ENCODE measurements around the gene C3orf49.
A peak's percentile ranks its signal among the peaks of the same experiment; 100 is the strongest.

The C3orf49 gene, protein sequence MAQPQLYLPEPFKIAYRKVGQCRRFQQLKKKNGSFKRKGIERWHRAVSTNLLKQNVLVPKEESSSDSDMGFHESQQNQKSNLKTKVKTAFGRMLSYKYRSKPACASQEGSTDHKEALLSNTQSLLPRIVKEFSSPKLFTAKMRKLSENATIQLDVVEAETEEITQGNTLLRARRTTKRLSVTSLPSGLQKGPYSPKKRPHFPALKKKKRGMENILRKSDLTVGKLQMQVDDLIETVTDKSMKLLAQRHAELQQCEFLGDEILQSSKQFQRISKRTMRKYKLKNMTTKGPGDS

GRCh38 chr3:63819151-63819398, at the start of gene C3orf49:
Gene C3orf49, plus strand, starts transcription at chr3:63819299. Its CDS starts 173 bp downstream, at chr3:63819472.
- DNase-seq (ENCODE audit: low read depth in 1 of 2, low spot score in 1 of 2): no peak

GRCh38 chr3:63774781-63775180, 44.3 kb upstream of the C3orf49 start:
- no peak for DNase-seq (ENCODE audit: low read depth in 1 of 2, low spot score in 1 of 2)

GRCh38 chr3:63779227-63779626, 39.9 kb upstream of the C3orf49 start:
- DNase-seq (ENCODE audit: low read depth in 1 of 2, low spot score in 1 of 2): no peak

- no peak for DNase-seq (ENCODE audit: low read depth in 1 of 2, low spot score in 1 of 2)
Measured at GRCh38 chr3:63791974-63792373, 27.1 kb upstream of the C3orf49 start.

DNA sequence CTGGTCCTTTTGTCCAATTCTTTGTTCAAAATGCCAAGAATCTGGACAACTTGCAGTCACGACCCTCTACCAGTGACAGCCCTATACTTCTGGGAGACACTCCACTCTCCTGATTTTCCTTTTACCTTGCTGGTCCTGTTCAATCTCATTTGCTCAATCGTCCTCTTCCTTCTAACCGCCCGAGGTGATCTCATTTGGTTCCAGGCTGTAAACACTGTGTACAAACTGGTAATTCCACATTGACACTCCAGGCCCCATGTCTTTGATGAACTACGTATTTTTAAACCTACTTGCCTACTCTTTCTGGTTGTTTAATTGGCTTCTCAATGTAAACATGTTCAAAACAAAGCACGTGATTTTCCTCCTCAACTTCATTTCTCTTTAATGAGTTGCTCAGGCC, 23.7 kb upstream of the C3orf49 start:
- DNase-seq (ENCODE audit: low read depth in 1 of 2, low spot score in 1 of 2): no peak

DNA sequence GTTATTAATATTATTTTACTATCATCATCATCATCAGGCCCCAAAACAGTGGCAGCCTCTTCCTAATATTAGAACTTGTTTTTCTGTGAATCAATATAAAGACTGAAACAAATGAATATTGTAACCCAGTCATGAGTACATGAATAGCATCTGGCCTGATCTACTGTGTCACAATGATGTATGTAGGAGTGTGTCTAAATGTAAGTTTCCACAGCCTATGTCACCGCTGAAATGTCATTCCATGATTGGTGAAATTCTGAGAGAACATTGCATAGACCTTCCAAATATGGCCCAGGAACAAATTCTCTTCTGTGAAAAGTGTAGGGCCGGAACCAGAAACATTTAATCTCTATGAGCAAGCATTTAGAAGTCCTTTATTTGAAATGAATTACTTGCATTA, 20.6 kb upstream of the C3orf49 start:
- DNase-seq (ENCODE audit: low read depth in 1 of 2, low spot score in 1 of 2): no peak

GRCh38 chr3:63798949-63799348, 20.1 kb upstream of the C3orf49 start:
- no peak for DNase-seq (ENCODE audit: low read depth in 1 of 2, low spot score in 1 of 2)

GRCh38 chr3:63800097-63800496, 19.0 kb upstream of the C3orf49 start:
- no peak for DNase-seq (ENCODE audit: low read depth in 1 of 2, low spot score in 1 of 2)

- DNase-seq (ENCODE audit: low read depth in 1 of 2, low spot score in 1 of 2): no peak
Measured at GRCh38 chr3:63803911-63804310, 15.2 kb upstream of the C3orf49 start.

DNA sequence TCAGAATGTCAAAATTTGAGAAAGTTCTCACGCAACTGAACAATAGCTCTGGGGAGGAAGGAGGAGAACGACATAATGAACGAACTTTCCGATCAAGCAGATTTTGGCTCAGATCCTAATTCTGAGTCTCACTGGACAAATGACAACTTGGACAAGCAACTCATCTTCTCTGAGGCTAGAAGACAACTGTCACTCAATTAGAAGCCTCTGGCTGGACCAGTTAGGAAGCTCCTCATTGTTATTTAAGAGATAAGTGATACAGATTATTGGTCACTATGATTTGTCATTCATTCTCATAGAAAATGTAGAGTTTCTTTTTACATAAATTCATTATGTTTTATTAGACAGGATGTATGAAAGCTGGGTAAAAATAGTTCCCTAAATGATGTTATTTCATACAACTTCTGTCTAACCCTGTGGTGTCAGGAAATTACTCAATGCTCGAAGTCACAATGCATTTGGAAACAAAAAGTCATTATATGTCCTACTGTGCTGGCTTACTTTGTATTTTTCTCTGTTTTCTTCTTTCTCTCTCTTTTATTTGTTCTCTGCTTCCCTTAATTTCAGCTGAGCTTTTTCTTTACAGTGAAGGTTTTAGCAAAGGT, 11.0 kb upstream of the C3orf49 start:
- DNase-seq (ENCODE audit: low read depth in 1 of 2, low spot score in 1 of 2): no peak

DNA sequence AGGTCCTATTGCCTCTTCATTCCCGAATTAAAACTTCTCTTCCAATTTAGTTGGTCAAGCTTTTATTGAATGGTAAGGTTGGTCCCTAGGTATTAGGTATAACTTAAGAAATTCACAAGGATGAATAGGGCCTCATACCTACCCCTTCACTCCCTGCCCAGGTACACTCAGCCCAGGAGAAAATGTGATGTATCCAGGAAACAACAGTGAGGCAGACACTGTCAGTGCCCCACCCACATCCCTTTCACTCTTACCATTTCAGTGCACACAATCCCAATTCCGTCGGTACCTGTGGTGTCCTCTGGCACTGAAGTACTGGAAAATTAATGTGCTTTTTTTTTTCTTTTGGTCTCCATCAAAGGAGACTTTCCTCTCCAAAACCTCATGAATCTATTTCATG, 10.5 kb upstream of the C3orf49 start:
- no peak for DNase-seq (ENCODE audit: low read depth in 1 of 2, low spot score in 1 of 2)

DNA sequence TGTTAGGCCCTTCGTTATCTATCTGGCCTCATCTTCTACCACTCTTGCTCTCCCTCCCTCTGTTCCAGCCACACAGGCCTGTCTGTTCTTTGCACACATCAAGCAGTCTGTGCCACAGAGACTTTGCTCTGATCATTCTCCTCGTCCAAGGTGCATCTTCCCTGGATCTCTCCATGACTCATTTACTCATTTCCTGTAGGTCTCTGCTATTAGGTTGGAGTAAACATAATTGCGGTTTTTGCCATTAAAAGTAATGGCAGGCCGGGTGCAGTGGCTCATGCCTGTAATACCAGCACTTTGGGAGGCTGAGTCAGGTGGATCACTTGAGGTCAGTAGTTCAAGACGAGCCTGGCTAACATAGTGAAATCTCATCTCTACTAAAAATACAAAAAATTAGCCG, 9.5 kb upstream of the C3orf49 start:
- no peak for DNase-seq (ENCODE audit: low read depth in 1 of 2, low spot score in 1 of 2)

- DNase-seq (ENCODE audit: low read depth in 1 of 2, low spot score in 1 of 2): no peak
Measured at GRCh38 chr3:63814237-63814636, 4.9 kb upstream of the C3orf49 start.

DNA sequence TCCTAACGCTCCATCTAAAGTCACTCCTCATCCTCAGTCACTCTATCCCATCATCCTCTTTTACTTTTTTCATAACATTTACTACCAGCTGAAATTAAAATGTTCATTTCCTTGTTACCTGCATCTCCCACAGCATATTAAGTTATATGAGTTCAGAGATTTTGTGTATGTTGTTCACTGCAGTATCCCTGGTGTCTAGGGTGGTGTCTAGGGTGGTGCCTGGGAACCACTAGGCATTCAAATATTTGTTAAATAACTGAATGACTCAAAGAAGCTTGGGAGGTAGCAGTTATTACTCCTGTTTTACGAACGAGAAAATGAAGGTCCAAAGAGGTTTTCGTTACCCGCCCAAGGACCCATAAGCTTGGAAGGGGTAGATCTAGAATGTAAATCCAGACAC, 1.9 kb upstream of the C3orf49 start:
- no peak for DNase-seq (ENCODE audit: low read depth in 1 of 2, low spot score in 1 of 2)

DNA sequence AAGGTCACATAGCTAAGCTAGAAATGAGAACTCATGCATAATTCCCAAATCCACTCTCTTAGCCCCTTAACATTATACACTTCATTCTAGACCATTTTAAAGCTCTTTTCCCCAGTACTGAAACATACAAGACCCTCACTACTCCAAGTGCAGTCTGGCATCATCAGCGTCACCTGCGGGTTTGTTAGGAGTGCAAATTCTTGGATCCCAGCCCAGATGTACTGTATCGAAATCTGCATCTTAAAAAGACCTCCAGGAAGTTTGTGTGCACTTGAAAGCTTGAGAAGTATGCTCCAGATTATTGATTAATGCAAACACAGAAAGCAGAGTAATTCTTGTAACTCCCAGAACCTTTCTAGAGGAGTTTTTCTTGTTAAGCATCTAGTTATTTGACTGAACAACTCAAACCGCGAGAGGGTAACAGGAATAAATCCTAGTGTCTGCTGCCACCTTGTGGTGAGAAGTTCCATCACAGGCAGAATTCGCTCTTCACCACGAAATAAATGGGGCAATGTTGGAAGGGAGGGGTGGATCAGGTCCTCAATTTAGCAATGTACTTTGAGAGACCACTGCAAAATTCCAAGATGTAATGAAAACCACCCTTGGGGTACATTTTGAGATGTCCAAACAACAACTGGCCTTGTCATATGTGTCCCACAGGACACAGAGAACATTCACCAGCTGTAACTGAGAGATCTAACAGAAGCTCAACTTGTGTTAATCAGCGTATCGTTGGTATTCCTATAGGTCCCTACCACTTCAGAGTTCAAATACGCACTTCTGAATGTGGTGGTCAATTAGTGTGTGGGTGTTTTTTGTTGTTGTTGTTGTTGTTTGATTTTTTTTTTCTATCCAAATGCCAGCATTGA, 583 bp upstream of the C3orf49 start:
- DNase-seq (ENCODE audit: low read depth in 1 of 2, low spot score in 1 of 2): peak; percentile 25 to 40

GRCh38 chr3:63824309-63824708, 5.2 kb downstream of the C3orf49 start:
- DNase-seq (ENCODE audit: low read depth in 1 of 2, low spot score in 1 of 2): no peak

DNA sequence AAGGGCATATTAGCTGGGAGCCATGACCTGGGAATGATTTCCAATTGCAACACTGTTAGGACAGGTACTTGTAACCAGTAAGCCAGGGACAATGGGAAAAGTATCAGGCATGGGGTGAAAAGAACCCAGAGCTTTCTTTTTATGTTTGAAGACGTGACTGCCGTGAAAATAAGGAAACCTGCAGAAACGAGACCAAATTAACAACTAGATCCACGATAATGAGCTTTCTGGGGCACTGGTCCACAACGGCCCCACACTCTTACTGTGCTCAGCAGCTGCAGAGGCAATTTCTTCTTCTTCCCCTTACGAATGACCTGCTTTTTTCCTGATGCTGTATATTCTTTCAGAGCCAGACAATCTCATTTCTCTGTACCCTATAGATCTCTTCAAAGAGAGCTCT, 11.4 kb downstream of the C3orf49 start:
- no peak for DNase-seq (ENCODE audit: low read depth in 1 of 2, low spot score in 1 of 2)

DNA sequence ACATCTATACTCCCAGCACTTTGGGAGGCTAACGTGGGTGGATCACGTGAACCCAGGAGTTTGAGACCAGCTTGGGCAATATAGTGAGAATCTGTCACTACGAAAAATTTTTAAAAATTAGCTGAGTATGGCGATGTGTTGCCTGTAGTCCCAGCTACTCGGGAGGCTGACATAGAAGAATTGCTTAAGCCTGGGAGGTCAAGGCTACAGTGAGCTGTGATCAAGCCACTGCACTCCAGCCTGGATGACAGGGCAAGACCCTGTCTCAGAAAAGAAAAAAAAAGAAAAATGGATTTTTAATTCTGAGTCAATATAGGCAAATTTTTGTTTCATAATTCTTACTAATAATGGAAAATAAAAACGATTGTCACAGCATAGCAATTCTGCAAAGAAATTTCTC, 13.3 kb downstream of the C3orf49 start:
- DNase-seq (ENCODE audit: low read depth in 1 of 2, low spot score in 1 of 2): no peak

DNA sequence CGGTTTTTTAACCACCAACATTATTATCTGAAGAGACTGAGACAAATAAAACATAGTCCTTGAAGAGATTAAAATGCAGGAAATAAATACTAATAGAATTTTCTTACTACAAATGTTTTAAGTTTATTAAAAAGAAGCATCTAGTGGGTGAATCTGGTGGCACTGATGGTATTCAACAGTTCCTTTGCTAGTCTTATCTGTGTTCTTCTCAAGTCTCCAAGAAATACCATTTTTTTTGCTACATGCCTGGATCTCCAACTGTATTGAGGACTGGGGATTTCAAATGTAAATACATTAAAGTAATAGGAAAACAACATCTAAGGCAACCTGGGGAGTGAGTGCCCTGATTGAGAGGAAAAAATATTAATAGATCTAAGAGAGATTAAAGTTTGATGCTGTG, 22.6 kb downstream of the C3orf49 start:
- DNase-seq (ENCODE audit: low read depth in 1 of 2, low spot score in 1 of 2): no peak

DNA sequence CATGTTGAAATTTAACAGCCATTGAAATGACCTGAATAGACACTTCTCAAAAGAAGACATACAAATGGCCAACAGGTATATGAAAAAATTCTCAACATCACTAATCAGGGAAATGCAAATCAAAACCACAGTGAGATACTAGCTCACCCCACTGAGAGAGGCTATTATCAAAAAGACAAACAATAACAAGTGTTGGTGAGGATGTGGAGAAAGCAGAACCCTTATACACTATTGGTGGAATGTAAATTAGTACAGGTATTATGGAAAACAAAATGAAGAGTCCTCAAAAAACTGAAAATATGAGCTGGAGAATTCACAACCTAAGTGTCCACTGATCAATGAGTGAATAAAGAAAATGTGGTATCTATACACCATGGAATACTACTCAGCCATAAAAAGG, 23.0 kb downstream of the C3orf49 start:
- DNase-seq (ENCODE audit: low read depth in 1 of 2, low spot score in 1 of 2): no peak

DNA sequence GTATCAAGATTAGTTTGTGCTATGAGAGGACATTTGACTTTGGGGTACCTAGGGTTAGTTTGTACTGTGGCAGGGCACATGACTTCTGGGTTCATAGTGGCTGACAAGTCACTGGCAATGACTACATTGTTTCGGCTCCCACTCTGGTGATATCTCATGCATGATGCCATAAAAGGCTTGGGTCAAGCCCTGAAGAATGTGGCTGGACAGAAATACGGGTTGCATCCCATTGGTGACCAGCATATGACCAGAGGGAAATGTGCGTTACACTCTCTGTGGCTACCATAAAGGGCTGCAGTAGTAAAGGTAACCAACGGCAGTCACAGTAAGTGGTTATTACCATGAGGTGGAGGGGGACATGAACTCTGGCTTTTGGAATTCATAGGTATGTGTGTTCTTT, 26.1 kb downstream of the C3orf49 start:
- no peak for DNase-seq (ENCODE audit: low read depth in 1 of 2, low spot score in 1 of 2)

GRCh38 chr3:63847718-63848450, 28.8 kb downstream of the C3orf49 start:
- no peak for DNase-seq (ENCODE audit: low read depth in 1 of 2, low spot score in 1 of 2)

Data from activated T-helper 1 cell treated with anti-CD3 and anti-CD28 coated beads, Interleukin-2, amount 50 U/mL, for 16 hours (primary cell).